Colonic mucosa (tissue), 4 donors: ENCODE results near the gene RHEX. TPM values are rescaled to one million over a fixed set of nuclear protein-coding genes. Genes with fewer than 3 reads are reported as not detected.

Experiments
- DNase-seq: peaks from one replicate; pipeline ENCODE4 v3.0.0-alpha.2; 2020
- H3K27ac ChIP-seq: fragments of 200-600 bp; one replicate; pipeline ENCODE4 v1.8.0; 2021
- H3K27me3 ChIP-seq: fragments of 200-600 bp; one replicate; pipeline ENCODE4 v1.8.0; 2021
- H3K36me3 ChIP-seq: fragments of 200-600 bp; one replicate; pipeline ENCODE4 v1.8.0; 2021
- H3K4me1 ChIP-seq: fragments of 200-600 bp; one replicate; pipeline ENCODE4 v1.8.0; 2021; ENCODE audit warnings: mild to moderate bottlenecking
- H3K4me3 ChIP-seq: fragments of 200-600 bp; one replicate; pipeline ENCODE4 v1.8.0; 2021
- H3K9ac ChIP-seq, 2 donors: one replicate each; pipeline ENCODE4 v1.7.0; 2013; ENCODE audit warnings: control low read depth in 2 of 2, low read depth in 2 of 2, low read length in 2 of 2
- H3K9me3 ChIP-seq: fragments of 200-600 bp; one replicate; pipeline ENCODE4 v1.8.0; 2021
- CTCF ChIP-seq: fragments of 200-600 bp; IDR thresholded peaks from one replicate; pipeline ENCODE4 v1.8.0; 2022; ENCODE audit warnings: antibody characterized with exemption, mild to moderate bottlenecking
- intact Hi-C: fragments of 100-400 bp; cut with DNase I; formaldehyde crosslinking; loops from one replicate; pipeline ENCODE4 v1.14.1; 2022
- total RNA-seq, 2 donors: library from RNA; stranded (reverse); fragmentation: NEBNext Ultra II Directional in 1 of 2; extraction: Animal tissue kit (Norgen Biotek cat#: 25700) in 1 of 2; gene quantifications; one replicate each; pipeline ENCODE4 v1.2.1, GENCODE V29; 2021
- donor health status: healthy.
- donor health status: DM: no; HTN: no; CAD: no.
- donor health status: DM: no; HTN: no; CAD: no.

Gene RHEX
- total RNA-seq, 2 donors from 2014 or later: 1.1 to 1.4 TPM

GRCh38 chr1:206022766-206023165 is 30.2 kb upstream of the RHEX start:
- Histone ChIP-seq H3K36me3 (no peaks in the 10 kb centered on the region), H3K4me3 (no peak overlapping the region), H3K27me3 (no peaks in the 10 kb centered on the region), H3K27ac (no peak overlapping the region), H3K9ac (no peak overlapping the region), H3K4me1 (peaks cover 3% of the 10 kb centered on the region), H3K9me3 (no peaks in the 10 kb centered on the region)
- TF ChIP-seq CTCF: no peak
- intact Hi-C loops: no loop called here
- no peak for DNase-seq

DNA sequence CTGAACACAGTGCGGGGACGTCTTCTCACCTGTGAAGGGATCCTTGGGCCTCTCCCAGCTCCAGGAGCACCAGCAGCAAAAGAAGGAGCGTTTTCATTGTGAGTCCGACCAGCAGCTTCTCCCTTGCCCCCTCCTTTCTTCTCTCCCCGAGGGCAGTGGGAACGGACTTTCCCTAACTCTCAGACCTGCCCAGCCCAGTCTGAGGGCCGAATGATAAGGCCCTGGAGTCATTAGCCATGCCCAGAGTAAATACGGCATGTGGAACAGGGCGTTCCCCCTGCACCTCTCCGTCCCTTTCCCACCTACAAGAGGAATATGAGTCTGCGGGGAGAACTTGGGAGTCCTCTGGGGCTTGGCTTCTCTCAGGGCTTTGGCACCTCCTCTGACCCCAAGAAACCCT is 29.3 kb upstream of the RHEX start, which contains the start of gene CTSE:
CTSE (minus strand) TSS at position 201 of the 400 bp plus-strand sequence; CDS start at position 97, 104 bp downstream.
- DNase-seq: peak; percentile 47
- no peaks in the 10 kb centered on the region for H3K27me3 ChIP-seq
- intact Hi-C loops: no loop called here
- H3K9me3 ChIP-seq: no peaks in the 10 kb centered on the region
- no peak within 1 kb of the TSS for H3K9ac ChIP-seq
- H3K36me3 ChIP-seq: no peaks in the 10 kb centered on the region
- peaks cover 3% of the 10 kb centered on the region for H3K4me1 ChIP-seq
- no peak within 1 kb of the TSS for H3K27ac ChIP-seq
- H3K4me3 ChIP-seq: no peak within 1 kb of the TSS
- no peak for TF ChIP-seq CTCF

- intact Hi-C loops: no loop called here
- Histone ChIP-seq H3K27ac (no peak overlapping the region), H3K4me1 (peaks cover 3% of the 10 kb centered on the region), H3K27me3 (no peaks in the 10 kb centered on the region), H3K9me3 (no peaks in the 10 kb centered on the region), H3K36me3 (no peaks in the 10 kb centered on the region), H3K4me3 (no peak overlapping the region), H3K9ac (no peak overlapping the region)
- no peak for TF ChIP-seq CTCF
- DNase-seq: no peak
Measured at GRCh38 chr1:206025283-206025820, 27.6 kb upstream of the RHEX start.

- Histone ChIP-seq H3K4me1 (no peaks in the 10 kb centered on the region), H3K27ac (no peak overlapping the region), H3K9me3 (no peaks in the 10 kb centered on the region), H3K36me3 (no peaks in the 10 kb centered on the region), H3K4me3 (no peak overlapping the region), H3K27me3 (no peaks in the 10 kb centered on the region), H3K9ac (no peak overlapping the region)
- TF ChIP-seq CTCF: no peak
- DNase-seq: peak; percentile 18
- intact Hi-C loops: no loop called here
Measured at GRCh38 chr1:206029484-206029883, 23.5 kb upstream of the RHEX start.

DNA sequence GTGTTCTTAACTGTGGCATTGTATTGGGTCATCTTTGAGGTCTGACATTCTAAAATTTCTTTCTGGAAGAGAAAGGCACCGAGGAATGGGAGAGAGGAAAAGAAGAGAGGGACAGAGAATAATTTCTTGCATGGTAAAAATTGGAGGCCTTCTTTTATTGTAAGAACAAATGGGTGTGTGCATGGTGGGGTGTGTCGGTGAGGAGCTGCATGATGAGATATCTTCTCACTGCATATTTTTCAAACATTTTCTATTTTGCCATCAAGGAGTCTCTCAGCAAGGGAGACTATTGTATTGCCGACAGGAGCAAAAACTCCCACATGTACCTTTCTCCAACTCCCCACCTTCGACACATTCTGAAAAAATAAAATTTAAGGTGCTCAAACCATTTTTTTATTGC is 22.8 kb upstream of the RHEX start:
- H3K27me3 ChIP-seq: no peaks in the 10 kb centered on the region
- H3K9ac ChIP-seq: no peak overlapping the region
- H3K36me3 ChIP-seq: no peaks in the 10 kb centered on the region
- TF ChIP-seq CTCF: no peak
- DNase-seq: no peak
- no peaks in the 10 kb centered on the region for H3K9me3 ChIP-seq
- H3K4me3 ChIP-seq: no peak overlapping the region
- no peak overlapping the region for H3K27ac ChIP-seq
- no peaks in the 10 kb centered on the region for H3K4me1 ChIP-seq
- intact Hi-C loops: loop anchor here (1.0 kb wide), 1 partner anchor 76 kb away; no protein-coding TSS in a partner anchor
